GM12865 (cell line): ENCODE data around the gene SLC6A4.
"Not testable (repeated sequence)": the region's sequence is repeated elsewhere in the genome, so short reads cannot be mapped to it uniquely, and the experiment has no call there.

ENCODE experiments used
- DNase-seq: peaks from one replicate; pipeline ENCODE4 v3.0.0; 2010; ENCODE audit warnings: low read depth
- H3K4me3 ChIP-seq: 2 replicates; pipeline ENCODE4 v1.5.1; 2011; ENCODE audit warnings: mild to moderate bottlenecking, low read depth, low read length, control low read depth
- CTCF ChIP-seq: IDR thresholded peaks from 2 replicates; pipeline ENCODE4 v1.5.1; 2011; ENCODE audit warnings: low read length, control low read depth, low read depth, inconsistent platforms; ENCODE audit not compliant: insufficient read depth; ENCODE audit errors: missing control alignments

The SLC6A4 gene

GRCh38 chr17:30155389-30155788, 80.1 kb downstream of the SLC6A4 start:
- DNase-seq, result no peak
- no peak for TF ChIP-seq CTCF
- H3K4me3 ChIP-seq, result no peak overlapping the region

GRCh38 chr17:30153463-30153862, 82.0 kb downstream of the SLC6A4 start:
- no peak for DNase-seq
- no peak for TF ChIP-seq CTCF
- no peak overlapping the region for H3K4me3 ChIP-seq

GRCh38 chr17:30151471-30151870, 84.0 kb downstream of the SLC6A4 start:
- no peak for DNase-seq

GRCh38 chr17:30148376-30148775, 87.1 kb downstream of the SLC6A4 start:
- no peak for TF ChIP-seq CTCF
- no peak for DNase-seq
- H3K4me3 ChIP-seq, result no peak overlapping the region

More at GRCh38 chr17:30151471-30151870, 84.0 kb downstream of the SLC6A4 start:
- H3K4me3 ChIP-seq, result no peak overlapping the region
- TF ChIP-seq CTCF, result no peak

- H3K4me3 ChIP-seq, DNase-seq: not testable (repeated sequence)
Measured at GRCh38 chr17:30147860-30148259, 87.6 kb downstream of the SLC6A4 start.
